ENCODE results near the gene SCN4A.

- TF ChIP-seq CTCF (conservative IDR thresholded peaks at IDR 0.05) (no peak), EZH2 (IDR thresholded peaks at IDR 0.05; ENCODE audit: low read depth) (no peak)
These were observed 29.2 kb upstream of the SCN4A start for GRCh38 chr17:64001763-64002529.

Data from PC-9 (cell line).